HCT116 (cell line): Measurements from ENCODE around the gene NEDD4L. TPM values are rescaled to one million over a fixed set of nuclear protein-coding genes. Genes with fewer than 3 reads are reported as not detected.

Source experiments
- ATAC-seq: fragments of 200-7000 bp; cut with Tn5 transposase; 2 replicates; pipeline ENCODE4 v1.9.1; 2020; ENCODE audit warnings: mild to moderate bottlenecking, moderate library complexity
- BruUV-seq: library from RNA; stranded (reverse); fragments of 400-500 nt; replicated peaks from 2 replicates; lab custom pipeline; 2021; lab: Mats Ljungman, UMichigan
- CTCF ChIA-PET: fragments of 300-600 bp; sonication (Branson Sonifier 250); formaldehyde crosslinking; loops from one replicate; lab custom pipeline; 2021; ENCODE audit warnings: antibody characterized with exemption; lab: Charles Lee
- POLR2A ChIA-PET: fragments of 300-600, 350-600 bp; sonication (Branson Sonifier 250); formaldehyde crosslinking; loops from one replicate; lab custom pipeline; 2021; ENCODE audit warnings: antibody characterized with exemption; lab: Charles Lee
- RAD21 ChIA-PET, 2 experiments: fragments of 300-600 bp; sonication (Branson Sonifier 250); formaldehyde crosslinking; loops; one replicate each; lab custom pipeline; 2023; ENCODE audit warnings: low total read pairs in 2 of 2; ENCODE audit not compliant: uncharacterized antibody in 2 of 2, unreplicated experiment in 2 of 2, low non-redundant PET in 1 of 2; lab: Charles Lee
- DNase-seq: peaks from one replicate; pipeline ENCODE4 v3.0.0-alpha.2; 2010; ENCODE audit warnings: low read depth, low spot score
- H2AFZ ChIP-seq: fragments of 200-600 bp; shearing (Covaris generic), sonication (generic); 2 replicates; pipeline ENCODE4 v1.6.1; 2017; ENCODE audit warnings: low read depth, mixed run types, mixed read lengths, antibody characterized with exemption, low read length; ENCODE audit not compliant: poor library complexity, severe bottlenecking
- H3K27ac ChIP-seq: 2 replicates; pipeline ENCODE4 v1.5.1; 2012; ENCODE audit warnings: low read depth, low read length
- H3K27me3 ChIP-seq: fragments of 200-600 bp; sonication (generic); 2 replicates; pipeline ENCODE4 v1.6.1; 2016; ENCODE audit warnings: mixed run types, low read length, mixed read lengths; ENCODE audit not compliant: insufficient read depth
- H3K36me3 ChIP-seq, 2 experiments: fragments of 200-500 bp in 1 of 2; fragments of 200-600 bp in 1 of 2; sonication (Bioruptor generic) in 1 of 2; sonication (generic) in 1 of 2; 2 replicates each; pipeline versions ENCODE4 v1.5.1 to v1.6.1; 2014 to 2016; ENCODE audit warnings: low read length in 2 of 2, inconsistent platforms in 1 of 2, mixed read lengths in 1 of 2, mixed run types in 1 of 2; ENCODE audit not compliant: insufficient read depth in 2 of 2, control insufficient read depth in 1 of 2
- H3K4me1 ChIP-seq, 2 experiments: fragments of 200-600 bp in 1 of 2; sonication (generic) in 1 of 2; 2 replicates each; pipeline versions ENCODE4 v1.5.1 to v1.6.1; 2012 to 2017; ENCODE audit warnings: low read length in 2 of 2, inconsistent platforms in 1 of 2, mild to moderate bottlenecking in 1 of 2, mixed read lengths in 1 of 2, mixed run types in 1 of 2, moderate library complexity in 1 of 2; ENCODE audit not compliant: insufficient read depth in 2 of 2, control insufficient read depth in 1 of 2
- H3K4me2 ChIP-seq: fragments of 200-600 bp; sonication (generic); 2 replicates; pipeline ENCODE4 v1.6.1; 2017; ENCODE audit warnings: mixed run types, low read length, mixed read lengths
- H3K4me3 ChIP-seq, 2 experiments: fragments of 200-600 bp in 1 of 2; sonication (generic) in 1 of 2; replicated peaks in 1 of 2; 2 replicates each; pipeline ENCODE4 v1.5.1; 2011 to 2016; ENCODE audit warnings: low read length in 2 of 2, control low read depth in 1 of 2, low read depth in 1 of 2, mild to moderate bottlenecking in 1 of 2, mixed read lengths in 1 of 2, mixed run types in 1 of 2
- H3K79me2 ChIP-seq: fragments of 200-600 bp; sonication (generic); 2 replicates; pipeline ENCODE4 v1.6.1; 2017; ENCODE audit warnings: mild to moderate bottlenecking, mixed run types, low read length, moderate library complexity, mixed read lengths; ENCODE audit not compliant: insufficient read depth
- H3K9ac ChIP-seq: fragments of 200-600 bp; sonication (generic); 2 replicates; pipeline ENCODE4 v1.6.1; 2016; ENCODE audit warnings: low read length, mixed read lengths
- H3K9me2 ChIP-seq: fragments of 200-600 bp; sonication (generic), shearing (Covaris generic); 2 replicates; pipeline ENCODE4 v1.6.1; 2017; ENCODE audit warnings: mixed run types, mild to moderate bottlenecking, moderate library complexity; ENCODE audit not compliant: insufficient read depth
- H3K9me3 ChIP-seq, 2 experiments: fragments of 200-500 bp in 1 of 2; fragments of 200-600 bp in 1 of 2; sonication (Bioruptor generic) in 1 of 2; sonication (generic) in 1 of 2; 2 replicates each; pipeline ENCODE4 v1.6.1; 2014 to 2017; ENCODE audit warnings: low read length in 2 of 2, mixed read lengths in 2 of 2, inconsistent platforms in 1 of 2, low read depth in 1 of 2, mild to moderate bottlenecking in 1 of 2, mixed run types in 1 of 2, moderate library complexity in 1 of 2; ENCODE audit not compliant: control insufficient read depth in 1 of 2, insufficient read depth in 1 of 2
- H4K20me1 ChIP-seq: fragments of 200-600 bp; sonication (generic), shearing (Covaris generic); 2 replicates; pipeline ENCODE4 v1.6.1; 2017; ENCODE audit warnings: mixed run types, mild to moderate bottlenecking, moderate library complexity; ENCODE audit not compliant: insufficient read depth
- ATF3 ChIP-seq: IDR thresholded peaks from 2 replicates; pipeline ENCODE4 v1.6.1; 2012
- CBX3 ChIP-seq: IDR thresholded peaks from 2 replicates; pipeline ENCODE4 v1.6.1; 2012; ENCODE audit warnings: low read depth
- CEBPB ChIP-seq: IDR thresholded peaks from 2 replicates; pipeline ENCODE4 v1.6.1; 2012; ENCODE audit warnings: low read depth
- ELF1 ChIP-seq: IDR thresholded peaks from 2 replicates; pipeline ENCODE4 v1.6.1; 2012; ENCODE audit warnings: low read depth, borderline replicate concordance
- EZH2 ChIP-seq: fragments of 200-600 bp; sonication (generic); IDR thresholded peaks from 2 replicates; pipeline ENCODE4 v1.6.1; 2017; ENCODE audit warnings: antibody characterized with exemption, mixed run types
- EZH2phosphoT487 ChIP-seq: fragments of 200-600 bp; IDR thresholded peaks from 2 replicates; pipeline ENCODE4 v1.6.1; 2018; ENCODE audit warnings: antibody characterized with exemption, borderline replicate concordance
- MAX ChIP-seq: IDR thresholded peaks from 2 replicates; pipeline ENCODE4 v1.6.1; 2012
- POLR2A ChIP-seq: IDR thresholded peaks from 2 replicates; pipeline ENCODE4 v1.7.0; 2011; ENCODE audit warnings: borderline replicate concordance; ENCODE audit not compliant: insufficient read depth, insufficient read length; ENCODE audit errors: extremely low read depth
- POLR2AphosphoS5 ChIP-seq: IDR thresholded peaks from 2 replicates; pipeline ENCODE4 v1.6.1; 2011; ENCODE audit warnings: mild to moderate bottlenecking, low read depth, low read length, moderate library complexity
- REST ChIP-seq: IDR thresholded peaks from 2 replicates; pipeline ENCODE4 v1.6.1; 2012; ENCODE audit warnings: low read depth
- SP1 ChIP-seq: IDR thresholded peaks from 2 replicates; pipeline ENCODE4 v1.6.1; 2012; ENCODE audit warnings: low read depth
- SRF ChIP-seq: IDR thresholded peaks from 2 replicates; pipeline ENCODE4 v1.6.1; 2012; ENCODE audit warnings: low read depth
- TCF7L2 ChIP-seq: IDR thresholded peaks from 2 replicates; pipeline ENCODE4 v1.7.0; 2011; ENCODE audit warnings: borderline replicate concordance, inconsistent platforms; ENCODE audit not compliant: insufficient read depth, insufficient read length; ENCODE audit errors: extremely low read depth
- YY1 ChIP-seq: IDR thresholded peaks from 2 replicates; pipeline ENCODE4 v1.6.1; 2011; ENCODE audit warnings: low read length, low read depth, moderate library complexity, mild to moderate bottlenecking; ENCODE audit not compliant: insufficient replicate concordance; ENCODE audit errors: extremely low read depth
- ZBTB33 ChIP-seq: IDR thresholded peaks from 2 replicates; pipeline ENCODE4 v1.6.1; 2011; ENCODE audit warnings: mild to moderate bottlenecking, low read length, moderate library complexity; ENCODE audit not compliant: insufficient replicate concordance; ENCODE audit errors: extremely low read depth
- ZNF274 ChIP-seq: fragments of 200-500 bp; sonication (Bioruptor generic); IDR thresholded peaks from 2 replicates; pipeline ENCODE4 v1.6.1; 2014; ENCODE audit warnings: mild to moderate bottlenecking, low read depth, low read length, inconsistent platforms
- intact Hi-C: fragments of 100-400 bp; cut with micrococcal nuclease; formaldehyde crosslinking; loops from 2 replicates; pipeline ENCODE4 v1.10.0; 2022
- total RNA-seq: library from RNA; stranded (reverse); gene quantifications from one replicate; pipeline ENCODE4 v1.2.1, GENCODE V29; 2021; ENCODE audit not compliant: unreplicated experiment

The NEDD4L gene
- total RNA-seq, 1 experiment from 2014 or later = 41.5 TPM

GRCh38 chr18:58112174-58112573, 68.1 kb downstream of the NEDD4L start:
- Histone ChIP-seq H3K79me2 (no peaks in the 10 kb centered on the region), H3K9me3 (no peaks in the 10 kb centered on the region), H3K27me3 (no peaks in the 10 kb centered on the region), H3K9ac (no peak overlapping the region)
- ATAC-seq = no peak
- no peak for TF ChIP-seq ZBTB33
- no peak for TF ChIP-seq SRF
- TF ChIP-seq ELF1 = no peak
- no peak for TF ChIP-seq POLR2A
- TF ChIP-seq EZH2 = no peak
- TF ChIP-seq POLR2AphosphoS5 = no peak
- TF ChIP-seq ZNF274 = no peak
- TF ChIP-seq CBX3 = no peak
- no peak for TF ChIP-seq MAX
- no peak for TF ChIP-seq YY1
- no peak for TF ChIP-seq SP1
- no peak for TF ChIP-seq CEBPB
- TF ChIP-seq TCF7L2 = no peak
- TF ChIP-seq REST = no peak
- no peak for TF ChIP-seq EZH2phosphoT487
- no peak for TF ChIP-seq ATF3
- TF ChIP-seq, all 23 proteins: peak for 0
- intact Hi-C loops = no loop called here
- Histone ChIP-seq H4K20me1 (no peaks in the 10 kb centered on the region), H3K4me2 (no peak overlapping the region), H3K27ac (no peak overlapping the region), H3K9me2 (no peaks in the 10 kb centered on the region), H2AFZ (no peak overlapping the region), H3K4me1 (no peaks in the 10 kb centered on the region), H3K36me3 (no peaks in the 10 kb centered on the region), H3K4me3 (no peak overlapping the region)
- RAD21 ChIA-PET = no interaction called here
- no peak for DNase-seq
- no TSS peak for BruUV-seq
- CTCF ChIA-PET = interaction anchor here (1.5 kb wide), 1 partner anchor 10 kb away, joined by 7 read pairs; no protein-coding TSS in a partner anchor
- POLR2A ChIA-PET = no interaction called here
